K562 (cell line): ENCODE measurements around the gene PLEKHN1. TPM values are rescaled to one million over a fixed set of nuclear protein-coding genes. Genes with fewer than 3 reads are reported as not detected.

Experiments
- BACH1 ChIP-seq: fragments of 200-800 bp; sonication (Bioruptor generic); IDR thresholded peaks from 2 replicates; pipeline ENCODE4 v1.6.1; 2016; ENCODE audit warnings: missing genetic modification characterization, missing compliant biosample characterization
- CCNT2 ChIP-seq: IDR thresholded peaks from 2 replicates; pipeline ENCODE4 v1.6.1; 2011; ENCODE audit warnings: borderline replicate concordance, low read depth, mild to moderate bottlenecking, moderate library complexity, mixed read lengths, low read length; ENCODE audit not compliant: insufficient read length; ENCODE audit errors: extremely low read depth
- CSDE1 ChIP-seq, 2 experiments: fragments of 450-650 bp; IDR thresholded peaks; 2 replicates each; pipeline ENCODE4 v1.6.1; 2016; ENCODE audit warnings: mild to moderate bottlenecking in 1 of 2
- DDX20 ChIP-seq: fragments of 450-650 bp; IDR thresholded peaks from 2 replicates; pipeline ENCODE4 v1.6.1; 2016; ENCODE audit warnings: missing genetic modification characterization, low read depth, mild to moderate bottlenecking, missing compliant biosample characterization, moderate library complexity
- HDAC2 ChIP-seq: fragments of 450-650 bp; IDR thresholded peaks from 2 replicates; pipeline ENCODE4 v1.6.1; 2016; ENCODE audit warnings: mild to moderate bottlenecking
- NCOA6 ChIP-seq: fragments of 450-650 bp; IDR thresholded peaks from 2 replicates; pipeline ENCODE4 v1.6.1; 2017; ENCODE audit warnings: mild to moderate bottlenecking
- NFYB ChIP-seq: IDR thresholded peaks from 2 replicates; pipeline ENCODE4 v1.6.1; 2011; ENCODE audit warnings: mild to moderate bottlenecking, moderate library complexity; ENCODE audit not compliant: insufficient read length; ENCODE audit errors: extremely low read depth
- PRPF4 ChIP-seq: fragments of 200-400 bp; formaldehyde crosslinking; IDR thresholded peaks from one replicate; pipeline ENCODE4 v1.6.1; 2017; ENCODE audit warnings: low read length, low read depth, mild to moderate bottlenecking; ENCODE audit not compliant: insufficient read depth, poor library complexity, severe bottlenecking
- RBFOX2 ChIP-seq: fragments of 200-400 bp; formaldehyde crosslinking; IDR thresholded peaks from 2 replicates; pipeline ENCODE4 v1.6.1; 2017; ENCODE audit warnings: low read depth, mild to moderate bottlenecking, low read length, moderate library complexity
- SIN3A ChIP-seq, 2 experiments: fragments of 150-350 bp in 1 of 2; IDR thresholded peaks; 2 replicates each; pipeline ENCODE4 v1.6.1; 2011 to 2016; ENCODE audit warnings: borderline replicate concordance in 2 of 2, low read depth in 2 of 2, low read length in 2 of 2, mild to moderate bottlenecking in 2 of 2, moderate library complexity in 2 of 2; ENCODE audit not compliant: control insufficient read depth in 1 of 2
- SMAD2 ChIP-seq: fragments of 150-350 bp; IDR thresholded peaks from 2 replicates; pipeline ENCODE4 v1.6.1; 2014; ENCODE audit warnings: low read depth, mild to moderate bottlenecking, low read length
- SMAD4 ChIP-seq: fragments of 250-450 bp; sonication (Bioruptor Pico); conservative IDR thresholded peaks from 2 replicates; pipeline ENCODE4 v1.8.0; 2021; ENCODE audit warnings: inconsistent platforms, mild to moderate bottlenecking, moderate library complexity
- SOX6 ChIP-seq: fragments of 450-650 bp; IDR thresholded peaks from 2 replicates; pipeline ENCODE4 v1.6.1; 2014; ENCODE audit warnings: mild to moderate bottlenecking
- ZBTB7A ChIP-seq: IDR thresholded peaks from 2 replicates; pipeline ENCODE4 v1.6.1; 2011; ENCODE audit warnings: low read depth, mild to moderate bottlenecking, low read length, moderate library complexity, borderline replicate concordance; ENCODE audit not compliant: control insufficient read depth
- ZNF395 ChIP-seq: fragments of 200-800 bp; sonication (Bioruptor generic); IDR thresholded peaks from 2 replicates; pipeline ENCODE4 v1.6.1; 2017; ENCODE audit warnings: missing genetic modification characterization, missing compliant biosample characterization
- ZNF639 ChIP-seq, 2 experiments: fragments of 200-800 bp in 1 of 2; sonication (Bioruptor generic) in 1 of 2; sonication (generic) in 1 of 2; formaldehyde crosslinking in 1 of 2; IDR thresholded peaks in 1 of 2; conservative IDR thresholded peaks in 1 of 2; 2 replicates each; pipeline versions ENCODE4 v1.5.0 to v1.6.1; 2016 to 2020; ENCODE audit warnings: missing compliant biosample characterization in 1 of 2, missing genetic modification characterization in 1 of 2, missing genetic modification reagents in 1 of 2
- ZNF79 ChIP-seq: fragments of 250-450 bp; sonication (Bioruptor Pico); IDR thresholded peaks from 2 replicates; pipeline ENCODE4 v1.4.0; 2020; ENCODE audit warnings: low read depth, mild to moderate bottlenecking, moderate library complexity
- polyA plus RNA-seq, 8 experiments: library from polyadenylated mRNA; depleted of rRNA in 4 of 8; stranded (reverse) in 5 of 8; unstranded in 3 of 8; fragments of >200 nt; fragmentation: Nextera tagmentation in 2 of 8; fragmentation: Illumina TruSeq in 1 of 8; extraction: Ambion mirVana in 2 of 8; extraction: Trizol in 1 of 8; gene quantifications; 2 replicates each; pipeline versions ENCODE4 v1.2.1 to v1.2.3, GENCODE V29; 2011 to 2014; ENCODE audit warnings: inconsistent platforms in 1 of 8, missing spikeins in 1 of 8
- total RNA-seq, 7 experiments: library from RNA; depleted of rRNA in 6 of 7; stranded (reverse); fragments of >200 nt in 6 of 7; fragmentation: Illumina TruSeq in 2 of 7; extraction: Trizol in 2 of 7; gene quantifications; 2 replicates each; pipeline versions ENCODE4 v1.2.1 to v1.2.3, GENCODE V29; 2011 to 2021; ENCODE audit warnings: low replicate concordance in 1 of 7
- TF ChIP-seq, protein P1 (sequence below): fragments of 200-800 bp; sonication (Bioruptor generic); IDR thresholded peaks from 2 replicates; pipeline ENCODE4 v1.6.1; 2017; ENCODE audit warnings: missing genetic modification characterization, missing compliant biosample characterization
- TF ChIP-seq, protein P2 (sequence below): fragments of 450-650 bp; IDR thresholded peaks from 2 replicates; pipeline ENCODE4 v1.6.1; 2017; ENCODE audit warnings: antibody characterized with exemption

The PLEKHN1 gene
- total and polyA plus RNA-seq, 9 of the 15 experiments (the other 6 are each of a cell fraction or from before 2014, with no cell fraction given) = 0.07 to 1.5 (median 0.13) TPM; not detected in 2

DNA sequence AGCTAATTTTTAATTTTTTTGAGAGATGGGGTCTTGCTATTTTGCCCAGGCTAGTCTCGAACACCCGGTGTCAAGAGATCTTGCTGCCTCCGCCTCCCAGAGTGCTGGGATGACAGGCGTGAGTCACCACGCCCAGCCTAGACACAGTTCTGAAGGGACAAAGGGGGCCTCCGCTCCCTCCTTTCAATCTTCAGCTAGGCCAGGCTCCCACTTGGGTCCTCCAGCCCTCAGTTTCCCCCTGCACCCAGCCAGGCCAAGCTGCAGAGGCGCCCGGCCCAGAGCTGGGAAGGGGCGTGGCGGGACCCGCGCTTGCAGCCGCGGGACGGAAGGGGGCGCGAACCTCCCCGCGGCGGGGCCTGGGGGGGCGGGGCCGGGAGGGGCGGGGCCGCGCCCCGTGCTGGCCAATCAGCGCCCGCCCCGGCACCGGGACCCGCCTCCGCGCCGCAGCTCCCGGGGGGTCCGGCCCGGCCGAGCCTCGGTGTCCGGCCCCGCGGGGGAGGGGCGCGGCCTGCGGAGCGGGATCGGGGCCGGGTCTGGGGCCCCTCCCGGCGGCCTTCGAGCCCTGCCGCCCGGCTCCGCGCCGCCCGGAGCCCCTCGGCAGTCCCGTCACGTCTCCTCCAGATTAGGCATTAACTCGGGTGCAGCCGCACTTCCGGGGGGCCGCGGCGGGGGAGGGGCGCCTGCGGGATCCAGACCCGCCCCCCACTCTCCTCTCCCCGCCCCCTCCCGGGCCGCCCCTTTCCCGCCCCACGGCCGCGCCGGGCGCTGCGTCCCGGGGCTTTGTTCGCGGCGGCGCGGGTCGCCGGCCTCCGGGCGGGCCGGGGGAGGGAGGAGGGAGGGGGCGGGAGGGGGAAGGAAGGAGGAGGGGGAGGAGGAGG lies 53.1 kb downstream of the PLEKHN1 start (continued):
- TF ChIP-seq PRPF4 = no peak
- peak; percentile 63 for TF ChIP-seq CCNT2
- TF ChIP-seq NFYB = peak; percentile 36
- peak; percentile 97 for TF ChIP-seq ZBTB7A
- TF ChIP-seq ZNF395 (CRISPR knock-in tag) = 0 out of 2 replicates have a peak, but pooled peaks have one; percentile 66
- TF ChIP-seq ZNF639 (CRISPR knock-in tag; conservative IDR thresholded peaks at IDR 0.05 in 1 of 2, IDR thresholded peaks at IDR 0.05 in 1 of 2) = peak in 1 of 2 experiments; percentile 98; a peak in 2 of 4 replicates
- no peak for TF ChIP-seq SMAD2
- TF ChIP-seq HDAC2 = peak; percentile 66; the same call in 1 of the 2 replicates
- no peak for TF ChIP-seq ZNF79
- TF ChIP-seq SMAD4 (CRISPR knock-in tag) = peak; percentile 28; the same call in 1 of the 2 replicates
- no peak for TF ChIP-seq NCOA6
- TF ChIP-seq, protein P1, sequence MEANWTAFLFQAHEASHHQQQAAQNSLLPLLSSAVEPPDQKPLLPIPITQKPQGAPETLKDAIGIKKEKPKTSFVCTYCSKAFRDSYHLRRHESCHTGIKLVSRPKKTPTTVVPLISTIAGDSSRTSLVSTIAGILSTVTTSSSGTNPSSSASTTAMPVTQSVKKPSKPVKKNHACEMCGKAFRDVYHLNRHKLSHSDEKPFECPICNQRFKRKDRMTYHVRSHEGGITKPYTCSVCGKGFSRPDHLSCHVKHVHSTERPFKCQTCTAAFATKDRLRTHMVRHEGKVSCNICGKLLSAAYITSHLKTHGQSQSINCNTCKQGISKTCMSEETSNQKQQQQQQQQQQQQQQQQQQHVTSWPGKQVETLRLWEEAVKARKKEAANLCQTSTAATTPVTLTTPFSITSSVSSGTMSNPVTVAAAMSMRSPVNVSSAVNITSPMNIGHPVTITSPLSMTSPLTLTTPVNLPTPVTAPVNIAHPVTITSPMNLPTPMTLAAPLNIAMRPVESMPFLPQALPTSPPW (CRISPR knock-in tag) = peak; percentile 95
- TF ChIP-seq SIN3A (IDR thresholded peaks at IDR 0.05; ENCODE audit: borderline replicate concordance in 2 of 2, control insufficient read depth in 1 of 2, low read depth in 2 of 2, low read length in 2 of 2) = 0 out of 4 replicates have a peak, but pooled peaks of 1 of the 2 experiments have one; percentile 57
- TF ChIP-seq, protein P2, sequence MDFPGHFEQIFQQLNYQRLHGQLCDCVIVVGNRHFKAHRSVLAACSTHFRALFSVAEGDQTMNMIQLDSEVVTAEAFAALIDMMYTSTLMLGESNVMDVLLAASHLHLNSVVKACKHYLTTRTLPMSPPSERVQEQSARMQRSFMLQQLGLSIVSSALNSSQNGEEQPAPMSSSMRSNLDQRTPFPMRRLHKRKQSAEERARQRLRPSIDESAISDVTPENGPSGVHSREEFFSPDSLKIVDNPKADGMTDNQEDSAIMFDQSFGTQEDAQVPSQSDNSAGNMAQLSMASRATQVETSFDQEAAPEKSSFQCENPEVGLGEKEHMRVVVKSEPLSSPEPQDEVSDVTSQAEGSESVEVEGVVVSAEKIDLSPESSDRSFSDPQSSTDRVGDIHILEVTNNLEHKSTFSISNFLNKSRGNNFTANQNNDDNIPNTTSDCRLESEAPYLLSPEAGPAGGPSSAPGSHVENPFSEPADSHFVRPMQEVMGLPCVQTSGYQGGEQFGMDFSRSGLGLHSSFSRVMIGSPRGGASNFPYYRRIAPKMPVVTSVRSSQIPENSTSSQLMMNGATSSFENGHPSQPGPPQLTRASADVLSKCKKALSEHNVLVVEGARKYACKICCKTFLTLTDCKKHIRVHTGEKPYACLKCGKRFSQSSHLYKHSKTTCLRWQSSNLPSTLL = peak; percentile 81
- peak; percentile 52 for TF ChIP-seq RBFOX2
- TF ChIP-seq CSDE1 (IDR thresholded peaks at IDR 0.05) = no peak
- no peak for TF ChIP-seq BACH1 (tag)
- TF ChIP-seq SOX6 = no peak
- TF ChIP-seq DDX20 (tag) = no peak
